Ishikawa (cell line): Measurements from ENCODE around the gene RYR2.

Experiments used
- CEBPB ChIP-seq: IDR thresholded peaks from 2 replicates; pipeline ENCODE4 v1.6.1; 2012
- CREB1 ChIP-seq: IDR thresholded peaks from 2 replicates; pipeline ENCODE4 v1.6.1; 2012; ENCODE audit warnings: low read depth
- EGR1 ChIP-seq: IDR thresholded peaks from 2 replicates; pipeline ENCODE4 v1.6.1; 2012
- EP300 ChIP-seq: IDR thresholded peaks from 2 replicates; pipeline ENCODE4 v1.6.1; 2012; ENCODE audit warnings: borderline replicate concordance
- FOXM1 ChIP-seq: IDR thresholded peaks from 2 replicates; pipeline ENCODE4 v1.6.1; 2012; ENCODE audit warnings: low read depth, borderline replicate concordance
- NFIC ChIP-seq: IDR thresholded peaks from 2 replicates; pipeline ENCODE4 v1.6.1; 2012
- RAD21 ChIP-seq: IDR thresholded peaks from 2 replicates; pipeline ENCODE4 v1.6.1; 2012; ENCODE audit warnings: low read depth
- TAF1 ChIP-seq: IDR thresholded peaks from 2 replicates; pipeline ENCODE4 v1.6.1; 2012; ENCODE audit warnings: low read depth, mild to moderate bottlenecking
- TCF12 ChIP-seq: IDR thresholded peaks from 2 replicates; pipeline ENCODE4 v1.6.1; 2012; ENCODE audit warnings: low read depth
- TEAD4 ChIP-seq: IDR thresholded peaks from 2 replicates; pipeline ENCODE4 v1.6.1; 2012
- YY1 ChIP-seq: IDR thresholded peaks from 2 replicates; pipeline ENCODE4 v1.6.1; 2012; ENCODE audit warnings: low read depth
- ZBTB7A ChIP-seq: IDR thresholded peaks from 2 replicates; pipeline ENCODE4 v1.6.1; 2012; ENCODE audit warnings: low read depth
- TF ChIP-seq, protein P1 (sequence below): IDR thresholded peaks from 2 replicates; pipeline ENCODE4 v1.6.1; 2012
- TF ChIP-seq, protein P2 (sequence below): IDR thresholded peaks from 2 replicates; pipeline ENCODE4 v1.6.1; 2012
- TF ChIP-seq, protein P3 (sequence below): IDR thresholded peaks from 2 replicates; pipeline ENCODE4 v1.6.1; 2012; ENCODE audit warnings: low read depth, mild to moderate bottlenecking

The RYR2 gene

DNA sequence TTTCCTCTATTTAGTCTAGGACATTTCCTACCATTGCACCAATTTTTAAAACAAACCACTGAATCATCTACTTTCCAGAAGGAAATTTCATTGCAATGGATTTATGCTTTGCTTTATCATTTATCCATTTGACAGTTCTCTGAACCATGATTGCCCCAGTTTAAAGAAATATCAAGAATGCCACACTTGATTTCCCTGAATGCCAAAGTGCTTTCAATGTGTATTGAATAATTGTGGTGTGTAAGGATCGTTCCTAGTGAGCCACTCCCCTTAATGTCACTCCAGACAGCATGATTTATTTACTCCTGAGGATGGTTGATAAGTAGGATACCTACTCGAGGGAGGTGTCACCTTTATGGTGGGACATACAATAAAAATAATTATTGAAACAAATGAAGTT lies 169.6 kb downstream of the RYR2 start:
- TF ChIP-seq CREB1 (no peak), FOXM1 (no peak)

DNA sequence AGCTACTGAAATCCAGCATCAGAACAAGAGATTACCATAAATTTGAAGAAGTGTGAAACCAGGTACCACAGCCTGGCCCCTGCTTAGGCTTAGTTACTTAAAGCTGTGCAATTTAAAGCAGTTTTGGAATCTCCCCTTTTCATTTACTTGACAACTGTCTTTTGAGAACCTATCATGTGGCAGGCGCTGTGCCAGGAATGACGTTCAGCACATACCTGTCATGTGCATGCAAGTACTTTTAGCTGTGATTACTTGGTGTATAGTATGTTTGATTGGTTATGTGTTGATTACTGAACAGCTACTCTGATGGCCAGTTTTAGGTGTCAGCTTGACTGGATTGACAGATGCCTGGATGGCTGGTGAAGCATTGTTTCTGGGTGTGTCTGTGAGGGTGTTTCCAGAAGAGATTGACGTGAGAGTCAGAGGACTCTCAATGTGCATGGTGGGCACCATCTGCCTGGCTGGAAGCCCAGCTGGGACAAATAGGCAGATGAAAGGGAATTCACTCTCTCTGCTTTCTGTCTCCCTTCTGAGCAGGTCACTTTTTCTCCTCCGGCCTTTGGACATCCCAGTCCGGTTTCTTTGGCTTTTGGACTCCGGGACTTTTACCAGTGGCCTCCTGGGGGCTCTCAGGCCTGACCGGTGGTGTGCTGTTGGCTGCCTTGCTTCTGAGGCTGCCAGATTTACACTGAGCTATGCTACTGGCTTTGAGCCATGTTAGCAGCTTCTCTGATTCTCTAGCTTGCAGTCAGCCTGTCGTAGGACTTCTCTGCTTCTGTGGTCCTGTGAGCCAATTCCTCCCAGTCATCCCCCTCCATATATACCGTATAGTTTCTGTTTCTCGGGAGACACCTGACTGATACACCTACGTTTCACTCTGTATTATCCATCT lies 178.0 kb downstream of the RYR2 start:
- TF ChIP-seq CEBPB (no peak), ZBTB7A (no peak), EGR1 (no peak), NFIC (no peak), YY1 (no peak), CREB1 (no peak), RAD21 (no peak), EP300 (no peak), TCF12 (no peak), TEAD4 (no peak), TAF1 (no peak), FOXM1 (no peak)
- TF ChIP-seq, protein P1, sequence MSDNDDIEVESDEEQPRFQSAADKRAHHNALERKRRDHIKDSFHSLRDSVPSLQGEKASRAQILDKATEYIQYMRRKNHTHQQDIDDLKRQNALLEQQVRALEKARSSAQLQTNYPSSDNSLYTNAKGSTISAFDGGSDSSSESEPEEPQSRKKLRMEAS, result no peak
- TF ChIP-seq, protein P2, sequence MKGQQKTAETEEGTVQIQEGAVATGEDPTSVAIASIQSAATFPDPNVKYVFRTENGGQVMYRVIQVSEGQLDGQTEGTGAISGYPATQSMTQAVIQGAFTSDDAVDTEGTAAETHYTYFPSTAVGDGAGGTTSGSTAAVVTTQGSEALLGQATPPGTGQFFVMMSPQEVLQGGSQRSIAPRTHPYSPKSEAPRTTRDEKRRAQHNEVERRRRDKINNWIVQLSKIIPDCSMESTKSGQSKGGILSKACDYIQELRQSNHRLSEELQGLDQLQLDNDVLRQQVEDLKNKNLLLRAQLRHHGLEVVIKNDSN, result no peak
- TF ChIP-seq, protein P3, sequence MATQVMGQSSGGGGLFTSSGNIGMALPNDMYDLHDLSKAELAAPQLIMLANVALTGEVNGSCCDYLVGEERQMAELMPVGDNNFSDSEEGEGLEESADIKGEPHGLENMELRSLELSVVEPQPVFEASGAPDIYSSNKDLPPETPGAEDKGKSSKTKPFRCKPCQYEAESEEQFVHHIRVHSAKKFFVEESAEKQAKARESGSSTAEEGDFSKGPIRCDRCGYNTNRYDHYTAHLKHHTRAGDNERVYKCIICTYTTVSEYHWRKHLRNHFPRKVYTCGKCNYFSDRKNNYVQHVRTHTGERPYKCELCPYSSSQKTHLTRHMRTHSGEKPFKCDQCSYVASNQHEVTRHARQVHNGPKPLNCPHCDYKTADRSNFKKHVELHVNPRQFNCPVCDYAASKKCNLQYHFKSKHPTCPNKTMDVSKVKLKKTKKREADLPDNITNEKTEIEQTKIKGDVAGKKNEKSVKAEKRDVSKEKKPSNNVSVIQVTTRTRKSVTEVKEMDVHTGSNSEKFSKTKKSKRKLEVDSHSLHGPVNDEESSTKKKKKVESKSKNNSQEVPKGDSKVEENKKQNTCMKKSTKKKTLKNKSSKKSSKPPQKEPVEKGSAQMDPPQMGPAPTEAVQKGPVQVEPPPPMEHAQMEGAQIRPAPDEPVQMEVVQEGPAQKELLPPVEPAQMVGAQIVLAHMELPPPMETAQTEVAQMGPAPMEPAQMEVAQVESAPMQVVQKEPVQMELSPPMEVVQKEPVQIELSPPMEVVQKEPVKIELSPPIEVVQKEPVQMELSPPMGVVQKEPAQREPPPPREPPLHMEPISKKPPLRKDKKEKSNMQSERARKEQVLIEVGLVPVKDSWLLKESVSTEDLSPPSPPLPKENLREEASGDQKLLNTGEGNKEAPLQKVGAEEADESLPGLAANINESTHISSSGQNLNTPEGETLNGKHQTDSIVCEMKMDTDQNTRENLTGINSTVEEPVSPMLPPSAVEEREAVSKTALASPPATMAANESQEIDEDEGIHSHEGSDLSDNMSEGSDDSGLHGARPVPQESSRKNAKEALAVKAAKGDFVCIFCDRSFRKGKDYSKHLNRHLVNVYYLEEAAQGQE, result no peak

DNA sequence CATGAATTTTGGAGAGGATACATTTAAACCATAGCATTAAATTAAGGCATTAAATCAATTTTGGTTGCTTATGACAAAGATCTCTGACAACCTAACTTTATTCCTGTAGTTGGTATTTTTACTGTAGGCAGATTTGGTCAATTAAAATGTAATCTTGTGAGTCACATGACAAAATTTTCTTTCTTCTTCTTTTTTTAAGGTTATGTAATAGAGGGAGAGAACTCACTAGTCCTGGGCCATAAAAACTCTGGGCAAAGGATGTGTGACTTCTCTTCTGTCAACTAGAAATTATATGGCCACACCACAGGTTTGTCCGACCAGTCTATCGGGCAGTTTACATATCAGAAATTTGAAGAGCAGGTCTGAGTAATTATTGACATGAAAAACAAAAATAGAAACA lies 181.4 kb downstream of the RYR2 start:
- TF ChIP-seq RAD21 (no peak), FOXM1 (no peak), CEBPB (no peak)
- TF ChIP-seq, protein P1, result no peak
- TF ChIP-seq, protein P2, result no peak

DNA sequence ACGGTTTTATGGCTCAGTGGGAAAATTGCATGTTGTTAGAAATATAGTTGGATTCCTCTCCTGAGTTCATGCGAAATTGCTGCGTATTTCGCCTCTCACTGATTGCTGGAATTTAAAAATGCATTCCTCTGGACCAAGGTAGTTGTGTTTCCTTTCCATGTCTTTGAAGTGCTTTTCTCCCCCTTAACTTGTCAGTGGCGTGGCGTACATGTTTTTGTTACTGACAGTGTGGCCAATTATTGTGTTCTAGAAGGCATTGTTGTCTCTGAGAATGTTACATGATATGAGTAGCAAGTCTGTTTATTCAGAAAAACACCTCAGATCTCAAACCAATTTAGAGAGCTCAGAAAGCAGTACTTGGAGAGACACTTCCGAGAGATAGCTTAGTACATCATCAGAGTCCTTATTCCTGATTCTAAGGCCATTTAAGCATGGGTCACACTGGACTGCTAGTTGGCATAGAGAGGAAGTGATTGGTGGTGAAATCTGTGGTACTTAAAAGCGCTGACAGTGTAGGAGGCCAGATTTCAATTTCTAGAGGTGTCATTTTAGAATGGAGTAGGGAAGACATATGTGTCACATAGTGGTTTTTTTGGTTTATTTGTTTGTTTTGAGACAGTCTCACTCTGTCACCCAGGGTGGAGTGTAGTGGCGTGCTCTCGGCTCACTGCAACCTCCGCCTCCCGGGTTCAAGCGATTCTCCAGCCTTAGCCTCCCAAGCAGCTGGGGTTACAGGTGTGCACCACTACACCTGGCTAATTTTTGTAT lies 184.4 kb downstream of the RYR2 start:
- no peak for TF ChIP-seq TAF1
- TF ChIP-seq EGR1, result no peak
- TF ChIP-seq, protein P2, result no peak
- TF ChIP-seq NFIC, result no peak
- no peak for TF ChIP-seq TCF12
- no peak for TF ChIP-seq CEBPB
- TF ChIP-seq, protein P3, result no peak
- no peak for TF ChIP-seq ZBTB7A
- no peak for TF ChIP-seq TEAD4

DNA sequence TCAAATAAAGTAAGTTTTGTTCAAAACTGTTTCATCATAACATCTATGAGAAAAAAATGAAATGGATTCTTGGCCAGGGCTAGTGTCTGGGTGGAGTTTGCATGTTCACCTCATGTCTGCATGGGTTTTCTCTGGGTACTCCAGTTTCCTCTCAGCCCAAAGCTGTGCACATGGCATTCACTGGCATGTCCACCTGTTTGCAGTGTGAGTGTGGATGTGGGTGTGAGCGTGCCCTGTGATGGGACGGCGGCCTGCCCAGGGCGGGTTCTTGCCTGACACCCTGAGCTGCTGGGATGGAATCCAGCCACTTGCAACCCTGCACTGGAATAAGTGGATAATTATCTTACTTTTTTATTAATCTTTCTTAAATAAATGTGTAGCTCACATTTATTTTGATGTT lies 185.5 kb downstream of the RYR2 start:
- TF ChIP-seq, protein P2, result no peak
- TF ChIP-seq, protein P3, result no peak
- TF ChIP-seq EP300, result no peak
- TF ChIP-seq RAD21, result no peak
- TF ChIP-seq, protein P1, result no peak
- TF ChIP-seq CEBPB, result no peak
- TF ChIP-seq YY1, result no peak
- no peak for TF ChIP-seq NFIC
- no peak for TF ChIP-seq TEAD4
- no peak for TF ChIP-seq TAF1
- TF ChIP-seq ZBTB7A, result no peak
- no peak for TF ChIP-seq TCF12
- TF ChIP-seq CREB1, result no peak
- no peak for TF ChIP-seq EGR1
- TF ChIP-seq FOXM1, result no peak
